HG03432 (cell line): ENCODE results near the gene E2F4.
A peak's percentile ranks its signal among the peaks of the same experiment; 100 is the strongest.

Experiments
- ATAC-seq: cut with Tn5 transposase; IDR thresholded peaks from one replicate; pipeline ENCODE4 v1.9.1; 2021; ENCODE audit warnings: mild to moderate bottlenecking, moderate library complexity; ENCODE audit not compliant: unreplicated experiment

E2F4 gene

DNA sequence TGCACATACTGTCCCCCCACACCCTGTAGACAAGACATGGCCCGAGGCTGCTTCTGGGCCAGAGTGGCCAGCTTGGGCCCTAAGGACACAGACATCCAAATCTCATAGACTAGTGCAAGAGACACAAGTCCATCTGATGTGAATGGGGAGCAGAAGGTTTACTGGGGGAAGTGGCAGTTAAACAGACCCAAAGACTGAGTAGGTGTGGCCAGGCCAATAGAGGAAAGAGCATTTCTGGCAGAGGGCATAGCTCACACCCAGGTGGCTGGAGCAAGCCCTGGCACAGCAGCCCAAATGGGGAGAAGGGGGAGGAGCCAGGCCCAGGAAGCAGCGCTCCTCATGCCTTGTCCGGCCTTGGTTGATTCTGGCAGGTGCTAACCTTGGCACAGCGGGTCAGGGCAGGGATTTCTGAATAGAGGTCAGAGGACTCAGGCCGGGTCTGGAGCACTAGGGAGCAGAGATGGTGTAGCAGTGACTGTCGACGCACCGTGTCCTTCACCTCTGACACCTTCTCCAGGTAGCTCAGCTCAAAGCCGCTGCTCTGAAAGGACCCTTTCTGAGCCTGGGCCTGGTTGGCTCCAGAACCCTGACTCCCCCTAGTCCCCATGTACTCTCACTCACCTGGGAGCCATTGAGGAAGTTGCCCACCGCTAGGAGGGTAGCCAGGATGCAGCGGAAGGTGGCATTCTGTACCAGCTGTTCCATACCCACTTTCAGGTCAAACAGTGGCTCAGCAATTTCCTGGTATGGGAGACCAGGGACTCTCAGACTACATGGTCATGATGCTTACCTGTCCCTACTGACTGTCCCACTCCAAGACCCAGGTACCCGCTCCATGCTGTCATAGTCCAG lies 39.1 kb downstream of the E2F4 start:
- ATAC-seq: no peak

- no peak for ATAC-seq
These were observed 41.6 kb downstream of the E2F4 start for GRCh38 chr16:67233596-67233995.

- ATAC-seq: no peak
These were observed 42.2 kb downstream of the E2F4 start for GRCh38 chr16:67234180-67234597.

DNA sequence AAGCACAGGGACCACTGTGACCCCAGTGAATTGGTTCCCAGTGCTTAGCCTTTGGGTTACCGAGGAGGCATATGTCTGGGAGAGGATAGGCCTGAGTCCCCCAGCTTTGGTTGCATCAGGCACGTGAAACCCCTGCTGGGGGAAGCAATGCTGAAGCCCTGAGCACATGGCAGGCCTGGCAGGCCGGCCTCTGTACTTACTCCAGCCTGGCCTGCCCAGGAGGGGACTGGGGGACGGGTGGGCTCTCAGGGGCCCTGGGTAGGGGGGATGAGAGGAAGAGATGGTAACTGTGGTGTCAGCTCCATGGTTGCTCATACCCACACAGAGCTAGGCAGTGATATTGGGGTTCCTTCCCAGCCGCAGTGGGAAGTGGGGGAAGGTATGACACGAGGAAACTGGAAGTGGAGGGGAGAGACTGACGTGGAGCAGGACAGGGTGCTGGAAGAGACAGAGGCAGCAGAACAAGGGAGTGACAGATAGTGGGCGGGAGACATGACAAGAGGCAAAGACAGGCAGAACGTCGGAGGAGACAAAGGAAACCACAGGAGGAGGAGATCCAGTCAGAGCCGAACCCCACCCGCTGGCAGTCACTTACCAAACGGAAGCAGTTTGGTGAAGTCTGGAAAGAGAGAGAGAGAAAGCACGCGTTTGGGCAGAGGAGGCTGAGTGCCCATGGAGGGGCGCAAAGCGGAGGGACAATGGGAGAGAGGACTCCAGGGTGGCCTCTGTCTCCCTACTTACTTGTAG lies 44.0 kb downstream of the E2F4 start:
- no peak for ATAC-seq

DNA sequence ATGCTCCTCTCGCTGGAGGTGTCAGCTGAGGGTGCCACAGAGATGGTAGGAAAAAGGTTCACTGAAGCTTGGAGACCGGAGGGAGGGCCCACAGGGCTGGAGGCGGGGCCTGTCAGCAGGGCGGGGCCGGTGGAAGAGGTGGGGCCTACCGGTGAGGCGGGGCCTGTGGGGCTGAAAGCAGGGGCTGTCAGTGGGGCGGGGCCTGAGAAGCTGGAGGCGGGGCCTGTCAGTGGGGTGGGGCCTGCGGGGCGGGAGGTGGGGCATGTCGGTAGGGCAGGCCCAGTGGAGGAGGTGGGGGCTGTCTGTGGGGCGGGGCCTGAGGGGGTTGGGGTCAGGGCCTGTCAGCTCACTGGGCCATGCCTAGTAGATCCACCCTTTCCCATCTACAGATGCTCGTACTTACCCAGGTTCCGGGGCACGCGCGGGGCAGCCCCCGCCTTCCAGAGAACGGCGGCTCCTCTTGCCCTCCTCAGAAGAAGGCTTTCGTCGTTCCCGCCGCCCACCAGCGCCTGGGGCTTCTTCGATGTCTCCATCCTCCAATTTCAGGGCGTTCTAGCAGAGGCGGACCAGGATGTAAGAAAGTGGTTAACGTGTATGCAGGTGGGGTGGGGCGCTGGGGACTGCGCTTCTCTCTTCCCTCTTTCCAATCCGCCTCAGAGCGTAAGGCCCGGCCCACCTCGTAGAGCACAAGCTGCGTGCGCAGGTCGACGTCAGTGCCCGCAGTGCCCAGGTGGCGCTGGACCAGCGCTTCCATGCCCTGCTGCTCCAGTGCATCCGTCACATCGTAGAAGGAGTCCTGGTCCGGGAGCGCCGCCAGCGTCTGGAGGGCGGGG lies 44.8 kb downstream of the E2F4 start:
- ATAC-seq: peak; percentile 49

GRCh38 chr16:67237396-67238277 lies 45.7 kb downstream of the E2F4 start:
- no peak for ATAC-seq

- no peak for ATAC-seq
These were observed 46.3 kb downstream of the E2F4 start for GRCh38 chr16:67238278-67238575.

DNA sequence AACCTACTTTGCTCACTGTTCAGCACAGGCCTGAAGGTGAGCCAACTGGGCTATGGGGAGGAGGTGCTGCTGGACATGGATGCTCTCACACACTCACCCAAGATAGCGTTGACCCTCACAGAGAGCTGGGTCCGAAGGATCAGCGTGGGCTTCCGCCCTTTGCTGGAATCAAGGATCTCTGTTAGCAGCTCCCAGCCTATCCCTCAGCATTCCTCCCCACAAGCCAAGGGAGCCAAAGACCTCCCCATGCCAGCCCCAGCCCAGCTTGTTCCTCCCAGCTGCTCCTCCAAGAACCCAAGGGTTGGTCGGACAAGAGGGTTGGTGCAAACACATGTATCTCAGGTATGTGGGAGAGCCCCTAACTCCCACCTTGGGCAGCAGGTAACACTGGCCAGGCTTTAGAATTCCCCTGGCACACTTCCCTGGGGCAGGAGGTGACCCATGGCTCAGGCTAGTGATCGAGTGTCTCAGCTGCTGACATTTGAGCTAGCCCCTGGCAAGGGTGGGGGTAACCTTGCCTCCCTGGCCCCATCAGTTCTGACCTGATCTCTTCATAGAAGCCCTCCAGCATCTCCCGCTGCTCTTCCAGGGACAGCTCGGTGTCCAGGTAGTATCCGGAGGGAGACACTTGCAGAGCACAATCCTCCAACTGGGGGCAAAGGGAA lies 47.0 kb downstream of the E2F4 start:
- no peak for ATAC-seq

DNA sequence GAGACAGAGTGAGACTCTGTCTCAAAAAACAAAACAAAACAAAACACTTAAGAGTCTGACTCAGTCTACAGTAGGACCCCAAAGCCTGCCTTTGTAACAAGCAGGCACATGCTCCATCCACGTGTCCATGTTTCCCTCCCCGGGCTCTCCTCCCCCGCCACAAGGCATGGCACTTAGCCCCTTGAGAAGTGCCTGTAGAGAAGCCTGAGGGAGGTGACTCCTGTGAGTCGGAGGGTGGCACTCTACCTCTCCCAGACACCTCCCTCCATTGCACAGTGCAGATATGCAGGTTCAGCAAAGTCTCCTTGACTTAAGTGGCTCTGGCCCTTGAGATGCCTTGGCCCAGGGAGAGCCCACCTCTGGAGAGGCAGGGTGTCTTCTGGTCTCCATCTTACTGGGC lies 48.6 kb downstream of the E2F4 start:
- no peak for ATAC-seq

DNA sequence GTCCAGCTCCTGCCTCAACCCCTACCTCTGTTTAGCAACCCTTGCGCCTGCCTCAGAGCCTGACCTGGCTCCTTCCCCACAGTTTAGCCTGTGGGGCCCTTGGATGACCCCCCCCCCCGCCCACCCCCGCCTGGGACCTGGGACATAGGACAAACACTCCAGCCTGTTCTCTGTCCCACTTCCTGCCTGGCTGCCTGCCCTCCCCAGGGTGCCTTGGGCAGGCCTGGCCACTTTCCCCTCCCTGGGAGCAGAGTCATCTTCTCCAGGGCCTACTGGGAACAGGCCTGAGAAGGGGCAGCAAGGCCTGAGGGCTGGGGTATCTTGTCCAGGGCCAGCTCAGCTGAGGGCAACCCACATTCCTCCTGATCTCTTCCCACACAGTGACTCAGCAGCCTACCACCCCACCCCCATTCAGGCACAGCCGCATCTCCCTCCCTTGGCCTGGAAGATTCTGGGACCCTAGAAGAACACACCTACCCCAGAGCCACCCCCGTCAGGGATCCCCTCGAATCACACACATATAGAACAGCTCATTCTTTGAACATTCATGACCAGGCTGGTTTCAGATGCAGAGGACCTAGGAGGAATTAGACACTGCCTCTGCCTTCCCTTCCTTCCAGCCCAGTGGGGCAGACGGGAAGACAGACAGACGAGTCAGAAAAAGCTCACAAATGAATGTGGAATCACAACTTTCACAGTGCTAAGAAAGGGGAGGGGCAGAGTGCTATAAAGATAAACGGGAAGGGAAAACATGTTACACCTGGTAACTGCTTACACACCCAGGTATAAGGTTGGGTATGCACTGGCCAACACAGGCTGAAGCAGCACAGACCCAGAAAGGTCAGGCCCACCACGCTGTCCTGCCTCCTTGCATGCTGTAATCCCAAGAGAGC lies 49.3 kb downstream of the E2F4 start:
- ATAC-seq: no peak

DNA sequence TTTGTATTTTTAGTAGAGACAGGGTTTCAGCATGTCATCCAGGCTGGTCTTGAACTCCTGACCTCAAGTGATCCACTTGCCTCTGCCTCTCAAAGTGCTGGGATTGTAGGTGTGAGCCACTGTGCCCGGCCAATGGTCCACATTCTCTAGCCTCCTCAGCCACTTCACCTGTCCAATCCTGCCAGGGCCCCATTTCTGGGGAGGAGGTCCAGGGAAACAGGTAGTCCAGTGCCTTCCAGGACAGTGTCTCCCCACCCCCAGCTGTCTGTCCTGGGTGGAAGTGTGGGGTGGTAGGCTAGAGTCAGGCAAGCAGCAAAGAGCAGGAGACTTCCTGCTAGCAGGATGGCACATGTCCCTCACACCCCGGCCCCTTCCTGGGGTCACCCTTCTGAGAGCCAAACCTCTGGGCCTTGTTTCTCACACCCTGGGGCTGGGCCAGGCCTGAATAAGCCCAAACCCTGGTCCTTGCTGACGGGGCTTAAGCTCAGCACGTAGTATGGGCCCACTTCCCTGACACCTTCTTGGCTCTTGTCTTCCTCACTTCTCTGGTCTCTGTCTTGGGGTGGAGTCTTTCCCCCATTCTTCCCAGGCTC lies 50.3 kb downstream of the E2F4 start:
- no peak for ATAC-seq

GRCh38 chr16:67243481-67243880 lies 51.5 kb downstream of the E2F4 start:
- no peak for ATAC-seq

DNA sequence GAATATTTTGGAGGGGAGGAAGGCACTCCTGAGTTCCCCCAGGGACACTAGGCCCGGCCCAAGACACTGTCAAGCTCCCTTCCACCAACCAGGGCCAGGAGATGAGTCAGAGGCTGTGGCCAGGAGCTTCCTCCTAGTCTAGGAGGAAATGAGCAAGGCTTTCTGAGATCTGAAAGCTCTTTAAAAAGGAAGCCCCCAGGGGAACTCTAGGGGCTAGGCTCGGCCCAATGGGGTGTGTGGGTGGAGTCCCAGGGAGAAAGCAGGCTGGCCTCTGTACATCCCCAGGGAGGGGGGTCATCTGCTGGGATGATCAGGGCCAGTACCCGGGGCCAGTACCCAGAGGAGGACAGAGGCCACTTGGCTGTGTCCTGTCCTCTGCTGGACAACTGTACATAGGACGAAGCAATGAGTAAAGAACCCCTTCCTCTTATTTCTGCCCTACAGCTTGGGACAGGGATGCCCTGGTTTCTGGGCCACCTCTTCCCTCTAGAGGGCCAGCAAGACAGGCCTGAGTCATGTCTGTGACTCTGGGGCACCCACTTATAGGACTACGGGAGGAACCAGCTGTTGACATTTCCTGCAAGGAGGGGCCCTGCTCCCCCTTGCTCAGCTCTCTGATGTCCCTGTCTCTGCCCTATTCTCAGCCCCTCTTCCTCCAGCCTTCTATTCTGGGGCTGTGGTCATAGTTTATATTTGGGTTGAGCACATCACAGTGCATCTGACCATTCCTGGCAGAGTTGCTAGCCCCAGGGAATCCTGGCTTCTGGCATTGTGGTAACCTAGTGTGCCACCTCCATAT lies 52.6 kb downstream of the E2F4 start:
- ATAC-seq: peak; percentile 51

- no peak for ATAC-seq
These were observed 53.2 kb downstream of the E2F4 start for GRCh38 chr16:67245186-67245585.

- no peak for ATAC-seq
These were observed 53.7 kb downstream of the E2F4 start for GRCh38 chr16:67245674-67246080.

- ATAC-seq: peak; percentile 33
These were observed 54.3 kb downstream of the E2F4 start for GRCh38 chr16:67246081-67246755.

DNA sequence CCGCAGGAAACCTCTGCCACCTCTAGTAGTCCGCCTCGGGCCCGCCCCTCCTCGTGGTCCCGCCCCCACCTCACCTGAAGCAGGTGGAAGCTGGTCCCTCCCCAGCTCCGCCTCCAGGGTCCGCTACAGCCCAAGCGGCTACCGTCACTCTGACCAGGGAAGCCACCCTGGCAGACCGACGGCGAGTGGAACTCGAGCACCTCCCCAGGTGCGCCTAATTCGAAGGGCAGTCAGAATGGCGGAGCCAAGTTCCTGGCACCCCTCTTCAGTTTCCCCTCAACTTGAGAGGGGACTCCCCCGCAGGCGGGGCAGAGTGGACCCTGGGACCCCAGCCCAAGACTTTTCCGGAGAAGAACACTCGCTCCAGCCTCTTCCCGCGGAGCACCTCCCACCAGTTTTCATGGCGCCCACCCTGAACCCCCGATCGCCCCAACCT lies 54.8 kb downstream of the E2F4 start:
- ATAC-seq: peak; percentile 17
